Adrenal gland (tissue), 12 donors: ENCODE results near the gene GP1BA. TPM values are rescaled to one million over a fixed set of nuclear protein-coding genes. Genes with fewer than 3 reads are reported as not detected.
A peak's percentile ranks its signal among the peaks of the same experiment; 100 is the strongest.
"Not testable (repeated sequence)": the region's sequence is repeated elsewhere in the genome, so short reads cannot be mapped to it uniquely, and the experiment has no call there.

ENCODE experiments used
- DNase-seq, 7 donors: peaks; one replicate each; pipeline ENCODE4 v3.0.0-alpha.2; 2019 to 2020
- H3K27ac ChIP-seq, 5 donors: fragments of 200-600 bp; sonication (generic) in 4 of 5; 1 replicate in 3 of 5; 2 replicates in 2 of 5; pipeline versions ENCODE4 v1.5.1 to v1.8.0; 2016 to 2020; ENCODE audit warnings: mild to moderate bottlenecking in 1 of 5
- H3K27me3 ChIP-seq: fragments of 200-600 bp; 2 replicates; pipeline ENCODE4 v1.8.0; 2021
- H3K36me3 ChIP-seq, 2 donors: fragments of 200-600 bp; replicated peaks in 1 of 2; 1 replicate in 1 of 2; 2 replicates in 1 of 2; pipeline versions ENCODE4 v1.5.1 to v1.8.0; 2018 to 2022
- H3K4me1 ChIP-seq, 2 donors: fragments of 200-600 bp; replicated peaks in 1 of 2; 1 replicate in 1 of 2; 2 replicates in 1 of 2; pipeline versions ENCODE4 v1.5.1 to v1.8.0; 2018 to 2021
- H3K4me3 ChIP-seq, 4 donors: fragments of 200-600 bp; sonication (generic) in 3 of 4; one replicate each; pipeline ENCODE4 v1.5.1; 2016 to 2018
- H3K9me3 ChIP-seq, 3 donors: fragments of 200-600 bp; sonication (generic) in 1 of 3; replicated peaks in 1 of 3; 1 replicate in 2 of 3; 2 replicates in 1 of 3; pipeline versions ENCODE4 v1.5.1 to v1.8.0; 2016 to 2021
- CTCF ChIP-seq, 6 experiments: fragments of 450-650 bp in 4 of 6; fragments of 200-600 bp in 2 of 6; sonication (generic) in 1 of 6; IDR thresholded peaks; 1 replicate in 5 of 6; 2 replicates in 1 of 6; pipeline versions ENCODE4 v1.5.1 to v1.8.0; 2016 to 2021; ENCODE audit warnings: antibody characterized with exemption in 6 of 6, mild to moderate bottlenecking in 2 of 6, moderate library complexity in 1 of 6
- POLR2A ChIP-seq, 2 donors: fragments of 450-650 bp; IDR thresholded peaks; one replicate each; pipeline ENCODE4 v1.6.1; 2017; ENCODE audit warnings: antibody characterized with exemption in 2 of 2, mild to moderate bottlenecking in 2 of 2, moderate library complexity in 1 of 2
- WGBS, 4 donors: extraction: QIAGEN DNeasy Blood & Tissue Kit in 2 of 4; methylation state at CpG; one replicate each; pipeline versions ENCODE4 v1.1.5 to v1.1.7; 2013 to 2017; 5-methylcytosine and 5-hydroxymethylcytosine counted together
- intact Hi-C, 2 donors: fragments of 100-400 bp; cut with DNase I; formaldehyde crosslinking; loops; one replicate each; pipeline versions ENCODE4 v1.14.1 to v1.15.0; 2022 to 2023
- polyA plus RNA-seq, 3 donors: library from polyadenylated mRNA; stranded (reverse); fragments of 200-250 nt in 2 of 3; fragments of 350-450 nt in 1 of 3; fragmentation: Illumina TruSeq in 1 of 3; extraction: RNeasy Lipid Tissue Mini Kit (QIAGEN cat#74804) in 1 of 3; gene quantifications; one replicate each; pipeline ENCODE4 v1.2.3, GENCODE V29; 2013 to 2014
- total RNA-seq, 9 donors: library from RNA; depleted of rRNA in 4 of 9; stranded (reverse); fragments of >200 nt in 4 of 9; fragments of 120-200 nt in 1 of 9; fragmentation: NEBNext Ultra II Directional in 1 of 9; extraction: Animal tissue kit (Norgen Biotek cat#: 25700) in 1 of 9; gene quantifications; one replicate each; pipeline versions ENCODE4 v1.1.0 to v1.2.4, GENCODE V29; 2013 to 2023
- donor health status: healthy with polysubstance abuse.
- donor health status: Bipolar disorder and iron deficiency.
- donor health status: DM: yes; HTN: yes; CAD: no.
- donor health status: DM: no; HTN: no; CAD: no.
- donor health status: DM: no; HTN: no; CAD: no.
- donor health status: DM: yes; HTN: yes; CAD: no.

The GP1BA gene
- total and polyA plus RNA-seq, 12 donors, result 0.08 to 0.17 TPM; not detected in 10

- no peaks in the 10 kb centered on the region for H3K36me3 ChIP-seq
- intact Hi-C loops, result no loop called here
Observed at GRCh38 chr17:4919511-4920047, 12.5 kb upstream of the GP1BA start.

GRCh38 chr17:4920351-4921048, 11.6 kb upstream of the GP1BA start:
- 74 to 83% (median 79%) methylated on average over 10 of the region's 10 CpGs for WGBS, 4 donors
- Histone ChIP-seq H3K27ac (no peak overlapping the region), H3K4me3 (no peak overlapping the region), H3K36me3 (no peaks in the 10 kb centered on the region), H3K27me3 (no peaks in the 10 kb centered on the region), H3K4me1 (no peaks in the 10 kb centered on the region), H3K9me3 (no peaks in the 10 kb centered on the region)
- intact Hi-C loops, result no loop called here
- TF ChIP-seq CTCF (IDR thresholded peaks at IDR 0.05) (no peak), POLR2A (IDR thresholded peaks at IDR 0.05) (no peak)
- peak in 1 of 7 donors; percentile 35 for DNase-seq

More at GRCh38 chr17:4919511-4920047, 12.5 kb upstream of the GP1BA start:
- Histone ChIP-seq H3K27me3 (no peaks in the 10 kb centered on the region), H3K4me1 (no peaks in the 10 kb centered on the region), H3K27ac (no peak overlapping the region), H3K9me3 (no peaks in the 10 kb centered on the region), H3K4me3 (no peak overlapping the region)
- TF ChIP-seq CTCF (IDR thresholded peaks at IDR 0.05) (no peak), POLR2A (IDR thresholded peaks at IDR 0.05) (no peak)
- no peak for DNase-seq
- 74 to 77% (median 76%) methylated on average over 8 of the region's 8 CpGs for WGBS, 4 donors

GRCh38 chr17:4921320-4921719, 10.8 kb upstream of the GP1BA start:
- Histone ChIP-seq H3K27me3 (no peaks in the 10 kb centered on the region), H3K27ac (no peak overlapping the region), H3K4me1 (no peaks in the 10 kb centered on the region), H3K36me3 (no peaks in the 10 kb centered on the region), H3K4me3 (no peak overlapping the region), H3K9me3 (no peaks in the 10 kb centered on the region)
- no peak for TF ChIP-seq CTCF (IDR thresholded peaks at IDR 0.05)
- TF ChIP-seq POLR2A (IDR thresholded peaks at IDR 0.05), result no peak
- no peak for DNase-seq
- 78 to 90% (median 88%) methylated on average over 4 of the region's 4 CpGs for WGBS, 4 donors
- intact Hi-C loops, result no loop called here

GRCh38 chr17:4926577-4927335, 5.3 kb upstream of the GP1BA start:
- intact Hi-C loops, H3K9me3 ChIP-seq: not testable (repeated sequence)
- 79 to 86% (median 82%) methylated on average over 15 to 24 of the region's 24 CpGs for WGBS, 4 donors

More at GRCh38 chr17:4926577-4927335, 5.3 kb upstream of the GP1BA start:
- H3K27ac ChIP-seq, H3K36me3 ChIP-seq, H3K27me3 ChIP-seq, H3K4me1 ChIP-seq, DNase-seq, H3K4me3 ChIP-seq: not testable (repeated sequence)
